OCI-LY3 (cell line): ENCODE measurements around the gene ZNF488.

ENCODE experiments used
- CTCF ChIP-seq: fragments of 200-600, 300-600 bp; sonication (generic); IDR thresholded peaks from 2 replicates; pipeline ENCODE4 v1.5.1; 2014; ENCODE audit warnings: antibody characterized with exemption, low read length, low read depth
- EZH2phosphoT487 ChIP-seq: fragments of 200-600 bp; shearing (Covaris generic); IDR thresholded peaks from 2 replicates; pipeline ENCODE4 v1.6.1; 2018; ENCODE audit warnings: antibody characterized with exemption, mixed run types, low read depth

GRCh38 chr10:47347303-47347675, 36.8 kb downstream of the ZNF488 start:
- TF ChIP-seq CTCF (no peak), EZH2phosphoT487 (no peak)
